ENCODE data around the gene TOP3B.

Gene TOP3B

GRCh38 chr22:21960200-21961126 is 22.1 kb downstream of the TOP3B start:
- DNase-seq = no peak

GRCh38 chr22:21959274-21960074 is 23.1 kb downstream of the TOP3B start:
- DNase-seq = no peak

DNA sequence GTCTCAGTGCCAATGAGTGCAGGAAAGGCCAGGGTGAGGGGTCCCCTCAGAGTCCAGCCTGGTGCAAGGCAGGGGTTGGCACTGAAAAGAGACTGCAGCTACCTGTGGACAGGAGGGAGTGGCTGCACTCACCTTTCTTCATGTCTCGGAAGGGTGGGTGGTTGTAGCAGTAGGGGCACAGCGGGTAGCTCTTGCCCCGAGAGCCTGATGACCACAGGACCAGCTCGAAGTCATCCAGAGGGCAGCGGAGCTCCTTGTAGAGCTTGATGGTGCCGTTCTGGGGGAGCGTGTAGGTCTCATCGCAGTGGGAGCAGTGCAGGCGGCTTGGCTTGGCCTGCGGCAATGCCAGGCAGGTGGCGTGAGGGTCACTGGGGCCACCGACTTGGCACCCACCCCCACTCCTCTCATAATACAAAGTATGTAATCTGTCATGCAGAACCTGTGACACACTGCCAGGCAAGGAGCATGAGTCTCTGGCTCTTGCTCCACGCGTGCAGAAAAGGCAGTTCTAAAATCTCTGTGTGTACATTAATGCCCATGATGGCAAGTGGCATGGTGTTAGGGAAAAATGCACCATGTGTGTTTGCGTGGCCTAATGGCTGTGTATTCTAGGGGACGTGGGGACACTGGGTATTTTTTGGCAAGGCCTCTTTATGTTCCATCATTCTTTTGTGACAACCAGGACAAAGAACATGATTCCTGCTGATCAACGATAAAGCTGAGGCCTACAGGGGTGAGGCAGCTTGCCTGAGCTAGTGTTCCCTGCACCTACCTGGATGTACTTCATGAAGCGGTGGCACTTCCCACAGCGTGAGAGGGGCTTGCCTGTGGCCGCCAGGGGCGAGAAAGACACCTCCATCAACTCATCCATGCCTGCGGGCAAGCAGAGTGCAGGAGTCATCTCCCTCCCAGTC is 24.0 kb downstream of the TOP3B start:
- DNase-seq = no peak

DNA sequence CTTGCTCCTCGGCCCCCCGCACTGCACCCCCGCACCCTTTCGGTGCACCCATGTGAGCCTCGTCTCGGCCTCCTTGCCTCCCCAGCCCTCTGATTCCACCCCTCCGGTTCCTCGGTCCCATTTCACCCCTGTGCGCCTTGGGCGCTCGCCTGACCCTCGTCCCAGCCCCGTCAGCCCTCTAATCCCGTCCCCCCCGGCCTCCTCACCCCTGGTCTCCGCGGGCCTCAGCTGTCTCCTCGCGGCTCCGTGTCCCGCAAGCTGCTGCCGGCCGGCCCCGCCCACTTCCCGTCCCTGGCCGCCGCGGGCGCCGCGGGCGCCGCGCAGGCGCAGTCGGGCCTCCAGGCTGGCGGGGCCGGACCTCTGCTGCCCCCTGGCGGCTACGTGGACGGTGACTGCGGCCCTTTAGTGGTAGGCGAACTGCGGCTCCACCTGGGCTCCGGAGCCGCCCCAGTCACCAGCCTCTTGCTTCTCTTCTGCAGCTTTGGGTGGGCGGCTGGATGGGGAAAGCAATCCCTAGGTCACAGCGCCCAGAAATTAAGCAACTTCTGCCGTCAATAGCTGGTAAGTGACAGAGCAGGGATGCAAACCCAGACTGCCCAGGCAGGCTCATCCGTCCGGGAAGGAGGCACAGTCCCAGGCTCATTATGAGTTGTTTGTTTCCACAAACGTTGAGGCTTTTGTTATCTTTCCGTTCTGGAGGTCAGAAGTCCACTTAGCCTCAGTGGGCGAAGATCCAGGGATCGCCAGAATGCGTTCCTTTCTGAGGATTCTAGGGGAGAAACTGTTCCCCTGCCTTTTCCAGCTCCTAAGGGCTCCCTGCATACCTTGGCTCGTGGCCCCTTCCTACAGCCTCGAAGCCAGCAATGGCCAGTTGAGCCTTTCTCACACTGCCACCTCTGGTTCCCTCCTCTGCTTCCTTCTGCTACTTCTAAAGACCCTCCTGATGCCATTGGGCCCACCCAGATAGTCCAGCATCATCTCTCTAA is 29.7 kb downstream of the TOP3B start, which contains the start of gene PPM1F:
TSS of gene PPM1F (minus strand) at position 263 of the 986 bp plus-strand sequence. CDS start 6,800 bp downstream, outside the sequence.
- peak; percentile 92 for DNase-seq

DNA sequence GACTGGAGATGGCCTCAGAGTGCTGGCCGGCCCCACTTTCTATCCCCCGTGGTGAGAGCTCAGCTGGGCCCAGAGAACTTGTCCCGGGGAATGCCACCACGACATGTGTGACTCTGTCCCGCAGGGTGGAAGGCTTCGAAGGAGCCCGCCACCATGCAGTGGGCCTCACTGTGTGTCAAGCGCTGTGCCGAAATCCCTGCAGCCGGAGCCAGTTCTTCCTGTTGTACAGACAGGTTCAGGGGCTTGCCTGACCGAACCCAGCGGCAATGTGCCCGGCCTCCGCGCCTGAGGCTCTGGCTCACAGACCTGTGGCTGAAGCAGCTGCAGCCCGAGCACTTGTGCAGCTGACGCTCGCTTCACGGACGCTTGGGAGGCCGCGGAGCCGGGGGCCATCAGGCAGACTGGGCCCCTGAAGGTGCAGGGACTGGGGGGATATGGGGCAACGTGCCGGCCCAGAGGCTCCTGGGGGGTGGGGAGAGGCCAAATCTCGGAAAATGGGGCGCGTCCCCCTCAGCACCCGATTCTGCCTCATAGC is 30.6 kb downstream of the TOP3B start:
- peak; percentile 34 for DNase-seq

DNA sequence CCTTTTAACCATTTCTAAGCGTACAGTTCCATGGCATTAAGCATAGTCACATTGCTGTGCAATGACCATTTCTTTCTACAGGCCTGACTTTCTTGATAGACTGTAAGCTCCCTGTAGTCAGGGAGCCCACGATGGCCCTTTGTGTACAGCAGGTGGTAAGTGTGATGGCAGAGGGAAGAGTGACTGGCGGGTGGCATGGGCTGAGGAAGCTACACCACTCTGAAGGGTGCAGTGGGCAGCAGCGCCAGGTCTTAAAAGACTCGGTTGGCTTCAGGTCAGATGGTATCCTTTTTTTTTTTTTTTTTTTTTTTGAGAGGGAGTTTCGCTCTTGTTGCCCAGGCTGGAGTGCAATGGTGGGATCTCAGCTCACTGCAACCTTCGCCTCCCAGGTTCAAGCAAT is 31.5 kb downstream of the TOP3B start:
- DNase-seq = no peak

- DNase-seq = no peak
Measured at GRCh38 chr22:21949948-21950347, 32.6 kb downstream of the TOP3B start.

DNA sequence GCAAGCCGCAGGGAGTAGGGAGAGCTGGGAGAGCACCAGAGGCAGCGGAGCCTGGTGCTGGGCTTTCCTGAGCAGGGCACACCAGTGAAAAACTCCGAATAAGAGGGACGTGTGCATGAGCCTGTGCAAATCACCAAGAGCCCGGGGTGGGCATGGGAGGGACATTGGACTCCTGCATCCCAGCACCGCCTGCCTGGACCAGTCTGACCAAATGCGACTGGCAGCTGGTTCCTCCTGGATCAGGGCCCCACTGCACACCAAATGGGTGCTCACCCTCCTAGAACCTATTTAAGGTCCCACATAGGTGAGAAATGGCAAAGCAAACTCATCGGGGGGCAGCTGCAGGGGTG is 33.0 kb downstream of the TOP3B start:
- no peak for DNase-seq

DNA sequence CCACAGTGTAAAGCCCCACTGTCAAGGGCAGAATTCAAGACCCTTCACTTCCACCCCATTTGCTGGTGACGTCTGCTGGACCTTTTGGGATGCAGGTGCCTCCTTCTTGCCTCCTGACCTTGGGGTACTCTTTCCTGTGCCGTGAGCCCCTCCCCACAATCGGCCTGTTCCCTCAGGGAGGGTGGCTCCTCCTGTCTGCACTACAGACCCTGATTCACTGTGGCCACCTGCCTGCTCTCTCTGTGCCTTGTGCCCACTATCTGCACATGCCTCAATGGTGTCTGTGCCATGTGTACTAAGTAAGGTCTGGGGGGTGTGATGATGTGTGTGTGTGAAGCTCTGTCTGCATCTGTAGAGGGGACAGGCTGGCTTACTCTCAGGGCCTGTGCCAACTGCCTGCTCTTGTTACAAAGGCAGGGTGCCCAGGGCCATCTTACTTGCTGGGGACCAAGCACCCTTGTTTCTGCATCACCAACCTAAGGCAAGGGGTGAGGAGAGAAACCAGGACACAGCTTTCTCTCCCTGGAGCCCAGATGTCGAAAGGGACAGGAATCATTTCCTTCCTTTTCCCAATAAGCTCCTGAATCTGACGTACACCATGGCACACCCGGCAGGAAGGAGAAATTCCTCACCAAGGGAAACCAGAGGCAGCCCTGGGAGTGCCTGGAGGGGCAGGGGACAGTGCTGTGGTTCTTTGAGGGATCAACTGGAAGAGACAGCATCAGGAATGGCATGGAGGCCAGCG is 33.6 kb downstream of the TOP3B start:
- DNase-seq = no peak

- DNase-seq = no peak
Measured at GRCh38 chr22:21948390-21948789, 34.2 kb downstream of the TOP3B start.

GRCh38 chr22:21947040-21948014 is 35.3 kb downstream of the TOP3B start:
- DNase-seq = no peak

- DNase-seq = no peak
Measured at GRCh38 chr22:21946262-21946925, 36.2 kb downstream of the TOP3B start.

DNA sequence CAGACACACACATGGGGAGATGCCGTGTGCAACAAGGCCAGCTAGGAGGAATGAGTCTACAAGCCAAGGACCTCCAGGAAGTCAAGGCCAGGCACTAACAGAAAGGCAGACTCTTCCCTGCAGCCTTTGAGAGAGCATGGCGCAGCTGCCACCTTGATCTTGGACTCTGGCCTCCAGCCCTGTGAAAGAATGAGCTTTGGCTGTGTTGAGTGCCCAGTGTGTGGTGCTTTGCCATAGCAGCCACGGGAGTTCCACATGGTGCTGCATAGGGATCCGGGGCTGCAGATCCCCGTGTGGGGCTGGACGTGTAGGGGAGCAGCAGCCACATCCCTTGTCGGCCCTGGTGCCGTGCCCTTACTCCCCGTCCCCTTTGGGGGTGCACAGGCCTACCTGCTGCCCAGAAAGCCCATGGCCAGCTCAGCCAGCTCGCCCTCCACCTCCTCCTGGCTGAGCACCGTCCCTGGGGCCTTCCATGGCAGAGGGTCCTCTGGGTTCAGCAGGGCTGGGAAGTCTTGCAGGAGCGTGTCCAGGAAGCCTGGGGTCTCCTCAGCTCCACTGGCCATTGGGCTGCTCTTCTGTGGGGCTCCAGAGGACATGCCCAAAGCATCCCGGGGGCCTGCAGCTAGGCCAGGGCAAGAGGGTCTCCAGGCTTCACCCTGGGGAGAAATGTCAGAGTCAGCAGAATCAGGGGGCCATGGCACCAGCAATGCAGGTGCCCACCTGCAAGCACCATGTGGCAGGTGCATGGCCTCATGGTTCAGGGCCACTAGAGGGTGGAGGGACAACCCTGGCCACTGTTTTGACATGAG is 36.9 kb downstream of the TOP3B start:
- no peak for DNase-seq

DNA sequence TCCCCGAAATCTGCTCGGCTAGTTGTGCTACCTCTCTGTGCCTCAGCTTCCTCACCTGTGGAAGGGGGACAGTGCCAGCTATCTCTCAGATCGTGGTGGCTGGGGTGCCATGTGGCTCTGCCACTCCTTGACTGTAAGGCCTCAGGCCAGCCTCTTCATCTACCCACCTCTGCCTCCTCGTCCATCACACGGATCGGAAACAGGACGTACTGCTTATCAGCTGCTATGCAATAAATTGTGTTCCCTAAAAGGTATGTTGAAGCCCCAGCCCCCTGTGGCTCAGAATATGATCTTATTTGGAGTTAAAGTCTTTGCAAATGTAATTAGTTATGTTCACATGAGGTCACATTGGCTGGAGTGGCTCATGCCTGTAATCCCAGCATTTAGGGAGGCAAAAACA is 37.7 kb downstream of the TOP3B start:
- no peak for DNase-seq

- DNase-seq = no peak
Measured at GRCh38 chr22:21943571-21944448, 38.8 kb downstream of the TOP3B start.

Data from activated CD4-positive, alpha-beta T cell treated with anti-CD3 and anti-CD28 coated beads for 48 hours (primary cell).